HG02981 (cell line): ENCODE data around the gene OR2S2.

Experiments used
- ATAC-seq: cut with Tn5 transposase; IDR thresholded peaks from one replicate; pipeline ENCODE4 v1.9.1; 2021; ENCODE audit warnings: mild to moderate bottlenecking, moderate library complexity; ENCODE audit not compliant: unreplicated experiment

The OR2S2 gene

GRCh38 chr9:35965011-35965410 is 7.1 kb upstream of the OR2S2 start:
- no peak for ATAC-seq

GRCh38 chr9:35962126-35962906 is 4.4 kb upstream of the OR2S2 start:
- no peak for ATAC-seq

DNA sequence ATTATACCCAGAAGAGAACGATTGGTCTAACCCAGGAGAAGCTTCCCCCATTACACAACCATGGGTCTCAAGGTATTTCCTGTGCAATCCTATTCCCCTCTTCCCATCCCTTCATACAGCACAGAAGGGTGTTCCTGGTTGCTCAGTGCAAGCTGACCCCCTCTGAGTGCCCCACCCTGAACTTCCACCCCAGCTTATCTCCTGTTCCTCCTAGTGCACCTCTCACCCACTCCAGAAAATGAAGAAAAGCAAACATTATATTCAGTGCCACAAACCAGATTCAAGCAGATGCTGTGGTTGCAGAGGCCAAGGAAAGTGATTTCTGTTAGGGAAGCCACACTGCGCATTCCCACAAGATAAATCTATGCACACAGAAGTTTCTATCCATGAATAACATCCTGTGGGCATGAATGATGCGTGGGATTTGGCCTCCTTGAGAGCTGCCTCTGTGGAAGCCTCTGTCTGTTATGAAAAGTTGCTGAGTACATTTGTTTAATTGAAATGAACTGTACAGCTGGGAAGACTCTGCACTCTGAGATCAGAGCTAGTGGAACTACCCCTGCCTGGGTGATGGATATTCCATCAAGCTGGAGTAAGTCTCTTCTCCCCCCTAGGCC is 2.2 kb upstream of the OR2S2 start:
- no peak for ATAC-seq

- ATAC-seq: no peak
Observed at GRCh38 chr9:35956651-35957050, 1.3 kb downstream of the OR2S2 start.

- ATAC-seq: no peak
Observed at GRCh38 chr9:35954942-35955546, 2.9 kb downstream of the OR2S2 start.

GRCh38 chr9:35952526-35953191 is 5.3 kb downstream of the OR2S2 start:
- no peak for ATAC-seq

- ATAC-seq: no peak
Observed at GRCh38 chr9:35951736-35952135, 6.2 kb downstream of the OR2S2 start.

DNA sequence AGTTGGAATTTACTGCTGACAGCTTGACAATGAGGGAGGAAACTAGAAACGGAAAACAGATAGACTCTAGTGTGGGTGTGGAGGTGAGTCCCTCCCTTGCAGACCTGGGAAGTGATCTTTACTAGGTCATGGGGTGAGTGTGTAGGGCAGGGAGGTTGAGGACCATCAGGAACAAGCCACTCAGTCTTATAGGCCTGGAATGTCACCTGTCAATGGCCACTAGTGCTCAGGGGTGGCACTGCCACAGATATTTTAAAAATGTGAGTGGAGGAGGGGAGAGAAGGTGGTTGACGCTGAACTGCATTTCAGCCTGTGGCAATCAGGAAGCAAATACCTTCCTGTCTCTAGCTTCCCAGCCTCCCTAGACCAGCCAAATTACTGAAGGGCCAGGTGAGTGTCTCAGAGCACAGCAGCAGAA is 9.0 kb downstream of the OR2S2 start:
- ATAC-seq: no peak

- no peak for ATAC-seq
Observed at GRCh38 chr9:35948451-35948850, 9.5 kb downstream of the OR2S2 start.

GRCh38 chr9:35945341-35946018 is 12.5 kb downstream of the OR2S2 start:
- ATAC-seq: no peak

DNA sequence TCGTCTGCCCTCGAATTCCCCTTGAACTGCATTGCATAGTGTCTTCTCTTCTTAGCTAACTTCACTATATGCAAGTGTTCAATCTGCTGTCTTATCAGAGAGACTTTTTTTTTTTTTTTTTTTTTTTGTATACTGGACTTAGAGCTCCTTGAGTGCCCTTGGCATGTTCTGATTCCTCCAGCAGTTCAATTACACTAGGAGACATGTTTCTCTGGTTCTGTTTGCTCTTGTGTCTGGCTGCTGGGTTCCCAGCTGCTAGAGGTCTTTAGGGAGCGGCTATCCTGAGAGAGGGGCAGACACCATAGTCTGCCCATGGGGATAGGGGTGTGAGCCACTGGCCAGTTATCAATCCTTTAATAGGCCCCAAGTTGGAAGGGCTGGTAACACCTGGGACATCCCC is 13.1 kb downstream of the OR2S2 start:
- no peak for ATAC-seq

- ATAC-seq: no peak
Observed at GRCh38 chr9:35944173-35944572, 13.8 kb downstream of the OR2S2 start.

- ATAC-seq: no peak
Observed at GRCh38 chr9:35942286-35942685, 15.7 kb downstream of the OR2S2 start.

- no peak for ATAC-seq
Observed at GRCh38 chr9:35940458-35941407, 17.2 kb downstream of the OR2S2 start.

GRCh38 chr9:35939679-35940250 is 18.2 kb downstream of the OR2S2 start:
- no peak for ATAC-seq

- no peak for ATAC-seq
Observed at GRCh38 chr9:35938474-35939356, 19.2 kb downstream of the OR2S2 start.

- no peak for ATAC-seq
Observed at GRCh38 chr9:35937227-35937626, 20.7 kb downstream of the OR2S2 start.

DNA sequence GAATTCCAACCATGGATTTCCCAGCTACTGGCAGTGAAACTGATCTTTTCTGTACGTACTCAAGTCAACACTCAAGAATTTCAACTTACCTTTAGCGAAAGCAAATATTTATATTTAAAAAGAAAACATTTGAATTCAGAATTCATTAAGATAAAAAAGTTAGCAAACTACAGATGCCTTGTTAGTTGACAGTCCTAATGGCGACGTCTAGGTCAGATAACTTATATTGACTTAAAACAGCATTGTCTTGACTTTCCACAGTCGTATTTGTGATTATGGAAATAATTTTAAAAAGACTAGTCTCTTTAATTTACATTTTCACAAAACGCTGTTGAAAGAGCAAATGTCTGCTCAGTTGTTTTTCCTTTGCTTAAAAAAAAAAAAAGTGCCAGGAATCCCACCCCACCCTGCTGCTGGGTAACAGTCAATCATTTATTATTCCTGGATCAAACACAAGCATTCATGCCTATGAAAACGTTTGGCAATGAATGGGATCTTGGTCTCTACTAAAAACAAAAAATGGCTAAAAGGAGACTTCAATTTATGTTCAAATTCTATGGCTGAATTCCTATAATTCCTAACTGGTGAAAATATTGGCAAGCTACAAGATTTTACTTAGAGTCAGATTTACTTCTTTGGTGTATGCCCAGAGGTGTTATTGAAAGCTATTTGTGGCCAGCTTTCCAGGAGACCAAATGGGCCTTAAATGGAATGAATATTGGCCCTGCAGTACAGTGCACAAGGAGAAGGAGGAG is 22.0 kb downstream of the OR2S2 start:
- no peak for ATAC-seq
